Left renal cortex interstitium (tissue), 4 donors: Measurements from ENCODE around the gene PLA1A. TPM values are rescaled to one million over a fixed set of nuclear protein-coding genes. Genes with fewer than 3 reads are reported as not detected.
A peak's percentile ranks its signal among the peaks of the same experiment; 100 is the strongest.
"Not testable (repeated sequence)": the region's sequence is repeated elsewhere in the genome, so short reads cannot be mapped to it uniquely, and the experiment has no call there.

ENCODE experiments used
- DNase-seq, 4 donors: peaks; one replicate each; pipeline ENCODE4 v3.0.0-alpha.2; 2013; ENCODE audit warnings: low read depth in 4 of 4, low spot score in 2 of 4, missing footprints in 1 of 4
- polyA plus RNA-seq, 4 donors: library from polyadenylated mRNA; unstranded; fragments of 120-200 nt; gene quantifications; one replicate each; pipeline ENCODE4 v1.2.1, GENCODE V29; 2013; ENCODE audit not compliant: insufficient read length in 4 of 4

The PLA1A gene
- polyA plus RNA-seq, 4 donors = 6.0 to 7.7 (median 6.9) TPM

- no peak for DNase-seq
Measured at GRCh38 chr3:119660474-119661440, 63.1 kb downstream of the PLA1A start, which contains the start of gene POPDC2. Gene POPDC2 (minus strand): TSS chr3:119660589. CDS start chr3:119660423, 166 bp downstream.

DNA sequence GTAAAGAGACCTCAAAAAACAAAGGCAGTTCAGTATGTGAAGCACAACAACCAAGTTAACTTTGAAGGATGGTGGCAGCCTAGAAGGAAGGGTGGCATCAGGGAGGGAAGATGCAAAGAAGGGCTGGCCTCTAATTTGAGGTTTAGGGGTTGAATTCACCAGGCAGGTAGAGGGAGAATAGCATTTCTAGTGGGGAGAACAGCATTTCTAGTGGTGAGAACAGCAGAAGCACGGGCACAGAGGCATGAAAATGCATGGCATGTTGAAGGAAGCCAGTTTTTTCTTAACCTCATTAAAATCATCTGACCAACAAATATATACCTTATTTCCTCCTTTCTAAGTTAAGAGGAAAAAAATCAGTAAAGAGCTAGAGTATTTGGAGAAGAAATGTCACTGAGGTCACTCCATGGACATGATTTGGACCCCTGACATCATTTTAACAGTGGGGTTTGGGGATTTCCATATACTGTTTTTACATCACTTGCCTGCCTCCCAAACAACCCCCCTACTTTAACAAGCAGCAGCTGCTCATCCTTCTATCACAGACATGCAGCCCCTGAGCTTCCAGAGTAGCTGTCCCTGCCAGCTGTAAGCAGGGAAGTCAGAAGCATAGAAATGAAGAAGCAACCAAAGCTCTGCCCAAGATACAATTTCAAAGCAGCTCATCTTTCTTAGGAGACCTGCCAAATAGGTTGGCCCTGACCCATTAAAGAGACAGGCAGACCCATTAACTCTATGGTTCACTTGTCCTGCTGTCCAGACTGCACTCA is 65.1 kb downstream of the PLA1A start:
- DNase-seq = no peak

GRCh38 chr3:119663885-119664284 is 66.2 kb downstream of the PLA1A start:
- DNase-seq = no peak

DNA sequence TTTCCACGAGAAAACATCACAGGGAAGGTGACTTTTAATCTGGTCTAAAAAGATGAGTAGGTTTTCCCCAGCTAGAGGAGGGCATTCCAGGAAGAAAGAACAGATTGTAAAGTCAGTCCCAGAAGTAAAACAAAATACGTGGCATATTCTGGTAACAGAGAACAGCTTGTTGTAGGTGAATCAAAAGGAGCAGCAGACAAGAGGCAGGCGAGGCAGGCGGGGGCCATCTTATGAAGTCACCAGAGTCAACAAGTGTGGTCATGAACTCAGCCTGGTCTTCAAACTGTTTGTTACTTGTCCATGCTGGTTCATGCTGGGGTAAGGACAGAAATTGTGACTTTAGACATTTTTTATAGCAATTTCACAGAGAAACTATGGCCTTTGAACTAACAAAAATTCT is 66.7 kb downstream of the PLA1A start:
- no peak for DNase-seq

DNA sequence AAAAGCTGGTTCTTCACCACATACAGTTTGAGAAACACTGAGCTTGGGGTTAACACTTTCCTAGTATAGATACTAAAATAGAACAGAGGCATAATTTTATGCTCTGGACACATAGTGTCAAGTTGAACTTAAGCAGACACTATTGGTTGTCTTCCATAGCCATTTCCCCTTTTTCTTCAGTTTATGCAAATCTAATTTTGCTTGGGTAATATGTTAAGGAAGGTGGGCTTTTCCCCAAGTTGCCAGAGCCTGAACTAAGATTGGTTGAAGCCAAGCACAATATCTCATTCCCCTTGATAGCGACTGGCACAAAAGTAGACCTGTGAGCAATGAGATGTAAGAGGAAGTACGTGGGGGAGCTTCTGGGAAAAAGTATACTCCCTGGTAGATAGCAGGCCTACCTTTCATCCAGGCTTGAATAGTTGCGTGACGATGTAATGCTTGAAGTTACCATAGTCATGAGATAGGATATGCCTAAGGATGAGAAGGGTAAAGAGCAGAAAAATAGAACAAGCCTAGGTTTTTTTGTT is 67.2 kb downstream of the PLA1A start:
- DNase-seq = no peak

- DNase-seq = no peak
Measured at GRCh38 chr3:119665954-119666559, 68.4 kb downstream of the PLA1A start.

DNA sequence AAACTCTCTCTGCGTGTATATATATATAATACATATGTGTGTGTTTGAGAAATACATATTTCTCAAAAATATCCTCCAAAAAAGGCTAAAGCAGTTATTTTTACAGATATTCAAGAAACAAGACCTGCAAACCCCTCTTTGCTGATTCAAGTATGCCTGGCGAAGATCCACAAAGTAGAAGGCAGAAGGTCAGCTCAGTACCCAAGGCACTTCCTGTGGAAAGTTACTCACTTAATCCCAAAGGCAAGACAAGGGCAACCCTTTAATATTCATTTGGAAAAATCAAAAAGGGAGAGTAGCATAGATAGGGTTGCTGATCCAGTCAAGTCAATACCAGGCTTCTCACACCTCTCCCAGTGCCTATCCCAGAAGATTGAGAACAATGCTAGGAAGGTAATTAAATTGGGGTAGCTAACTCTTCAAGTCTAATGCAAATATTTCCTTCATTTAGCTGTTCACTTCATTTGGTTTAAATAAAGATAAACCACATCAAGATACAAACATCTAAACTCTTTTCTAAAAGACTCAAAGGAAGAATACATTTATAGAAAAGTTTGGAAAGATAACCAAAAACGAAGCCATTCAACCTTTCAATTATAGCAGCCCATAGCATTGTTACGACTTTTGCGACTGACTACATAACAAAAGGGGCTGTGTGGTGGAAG is 72.4 kb downstream of the PLA1A start:
- no peak for DNase-seq

- DNase-seq = no peak
Measured at GRCh38 chr3:119672776-119673175, 75.1 kb downstream of the PLA1A start.

DNA sequence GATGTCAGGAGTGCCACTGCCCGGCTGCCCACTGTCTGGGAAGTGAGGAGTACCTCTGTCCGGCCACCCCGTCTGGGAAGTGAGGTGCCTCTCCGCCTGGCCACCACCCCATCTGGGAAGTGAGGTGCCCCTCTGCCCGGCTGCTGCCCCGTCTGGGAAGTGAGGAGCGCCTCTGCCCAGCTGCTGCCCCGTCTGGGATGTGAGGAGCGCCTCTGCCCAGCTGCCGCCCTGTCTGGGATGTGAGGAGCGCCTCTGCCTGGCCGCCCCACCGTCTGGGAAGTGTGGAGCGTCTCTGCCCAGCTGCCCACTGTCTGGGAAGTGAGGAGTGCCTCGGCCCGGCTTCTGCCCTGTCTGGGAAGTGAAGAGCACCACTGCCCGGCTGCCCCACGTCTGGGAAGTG is 76.2 kb downstream of the PLA1A start:
- no peak for DNase-seq

- DNase-seq = no peak
Measured at GRCh38 chr3:119675188-119675874, 77.6 kb downstream of the PLA1A start.

GRCh38 chr3:119676020-119676419 is 78.3 kb downstream of the PLA1A start:
- no peak for DNase-seq

DNA sequence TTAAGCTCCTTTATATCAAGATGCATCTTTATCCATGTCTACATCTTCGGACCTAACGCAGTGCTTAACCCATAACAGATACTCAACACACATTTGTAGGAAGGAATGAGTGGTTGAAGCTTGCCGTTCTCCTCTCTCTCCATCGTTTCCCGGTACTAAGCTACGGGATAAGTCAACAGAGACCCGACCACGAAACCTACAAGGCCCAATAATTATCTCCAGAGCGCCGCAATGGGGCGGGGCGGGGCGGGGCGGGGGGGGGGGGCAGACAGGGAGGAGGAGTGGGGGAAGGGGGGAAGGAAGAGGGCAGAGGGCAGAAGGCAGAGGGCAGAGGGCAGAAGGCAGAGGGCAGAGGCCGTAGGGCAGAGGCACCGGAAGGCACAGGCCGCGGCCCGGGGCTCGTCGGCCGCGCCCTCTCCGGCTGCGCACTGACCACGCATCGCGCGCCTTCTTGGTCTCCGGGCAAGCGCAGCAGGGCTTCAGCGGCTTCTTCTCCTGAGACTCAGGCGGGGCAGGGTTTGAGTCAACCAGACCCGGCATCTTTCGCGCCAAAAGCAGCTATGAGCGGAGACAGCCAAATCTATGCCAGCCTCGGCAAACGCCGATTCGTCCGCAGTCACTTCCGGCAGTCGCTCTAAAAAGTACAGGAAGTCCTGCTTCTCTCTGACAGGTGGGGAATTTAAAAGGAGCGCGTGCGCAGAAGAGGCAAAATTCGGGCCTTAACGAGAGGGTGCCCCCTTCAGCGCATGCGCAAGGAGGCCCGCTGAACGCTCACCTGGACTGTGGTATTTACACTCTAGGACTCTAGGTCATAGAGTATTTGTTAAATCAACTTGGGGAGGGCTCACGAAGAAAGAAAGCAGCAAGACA is 79.3 kb downstream of the PLA1A start, which contains the start of gene COX17:
COX17 (minus strand) TSS at position 636 of the 870 bp plus-strand sequence; CDS start at position 540, 96 bp downstream.
- peak; percentile 86 to 95 (median 88) for DNase-seq

GRCh38 chr3:119677641-119677934 is 79.9 kb downstream of the PLA1A start:
- DNase-seq = no peak

DNA sequence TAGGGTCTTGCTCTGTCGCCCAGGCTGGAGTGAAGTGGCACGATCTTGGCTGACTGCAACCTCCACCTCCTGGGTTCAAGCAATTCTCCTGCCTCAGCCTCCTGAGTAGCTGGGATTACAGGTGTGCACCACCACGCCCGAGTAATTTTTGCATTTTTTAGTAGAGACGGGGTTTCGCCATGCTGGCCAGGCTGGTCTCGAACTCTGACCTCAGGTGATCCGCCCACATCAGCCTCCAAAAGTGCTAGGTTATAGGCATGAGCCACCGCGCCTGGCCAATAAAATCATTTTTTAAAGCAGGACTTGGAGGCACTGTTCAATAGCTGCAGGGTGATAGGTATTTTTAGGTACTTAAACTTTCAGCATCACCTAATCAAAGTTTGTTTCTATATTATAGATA is 80.5 kb downstream of the PLA1A start:
- DNase-seq = not testable (repeated sequence)

Other genes starting within 250 kb of the PLA1A start
- gene TMEM39A, start 134.3 kb upstream of the PLA1A start, polyA plus RNA-seq = 10 to 100 TPM; 46.2 to 60.1 (median 53.3) TPM
- 10 to 100 TPM; 20.5 to 31.6 (median 26.4) TPM for gene POGLUT1, start 128.9 kb upstream of the PLA1A start, polyA plus RNA-seq
- 100 to 1,000 TPM; 101 to 113 (median 106) TPM for gene TIMMDC1, start 99.3 kb upstream of the PLA1A start, polyA plus RNA-seq
- gene CD80, start 38.3 kb upstream of the PLA1A start, polyA plus RNA-seq = under 1 TPM; 0.17 to 0.25 (median 0.23) TPM
- gene ADPRH, start 18.4 kb upstream of the PLA1A start, polyA plus RNA-seq = 1 to 10 TPM; 5.9 to 7.1 (median 6.5) TPM
- 1 to 10 TPM; 4.3 to 6.0 (median 4.7) TPM for gene POPDC2, start 62.7 kb downstream of the PLA1A start, polyA plus RNA-seq
- gene COX17, start 79.5 kb downstream of the PLA1A start, polyA plus RNA-seq = 10 to 100 TPM; 41.5 to 65.2 (median 48.0) TPM
- gene CFAP91, start 105.1 kb downstream of the PLA1A start, polyA plus RNA-seq = 10 to 100 TPM; 15.3 to 37.4 (median 24.3) TPM
- gene NR1I2, start 184.2 kb downstream of the PLA1A start, polyA plus RNA-seq = 1 to 10 TPM in 1 of 4 donors, under 1 TPM in 3; 0.47 to 1.4 (median 0.78) TPM